Ectodermal cell (in vitro differentiated cells): ENCODE results near the gene OBSCN.

Experiments
- H3K27ac ChIP-seq: 2 replicates; pipeline ENCODE4 v1.7.0; 2013; ENCODE audit warnings: mild to moderate bottlenecking, low read depth, low read length; ENCODE audit not compliant: insufficient read depth, poor library complexity, severe bottlenecking
- H3K27me3 ChIP-seq: 2 replicates; pipeline ENCODE4 v1.7.0; 2013; ENCODE audit warnings: mild to moderate bottlenecking, low read length; ENCODE audit not compliant: insufficient read depth, control insufficient read depth, poor library complexity, severe bottlenecking
- H3K36me3 ChIP-seq: one replicate; pipeline ENCODE4 v1.7.0; 2013; ENCODE audit warnings: low read length; ENCODE audit not compliant: control insufficient read depth, insufficient read depth
- H3K4me1 ChIP-seq: one replicate; pipeline ENCODE4 v1.7.0; 2013; ENCODE audit warnings: low read length; ENCODE audit not compliant: control insufficient read depth, insufficient read depth
- H3K4me3 ChIP-seq: 2 replicates; pipeline ENCODE4 v1.7.0; 2013; ENCODE audit warnings: low read depth, low read length, control low read depth; ENCODE audit not compliant: insufficient read depth
- H3K9me3 ChIP-seq: 2 replicates; pipeline ENCODE4 v1.7.0; 2013; ENCODE audit warnings: mild to moderate bottlenecking, low read length, moderate library complexity; ENCODE audit not compliant: control insufficient read depth
- WGBS, 2 experiments: methylation state at CpG; one replicate each; pipeline ENCODE4 v1.1.7; 2013; ENCODE audit warnings: missing lambda C conversion rate in 2 of 2; 5-methylcytosine and 5-hydroxymethylcytosine counted together

Gene OBSCN

DNA sequence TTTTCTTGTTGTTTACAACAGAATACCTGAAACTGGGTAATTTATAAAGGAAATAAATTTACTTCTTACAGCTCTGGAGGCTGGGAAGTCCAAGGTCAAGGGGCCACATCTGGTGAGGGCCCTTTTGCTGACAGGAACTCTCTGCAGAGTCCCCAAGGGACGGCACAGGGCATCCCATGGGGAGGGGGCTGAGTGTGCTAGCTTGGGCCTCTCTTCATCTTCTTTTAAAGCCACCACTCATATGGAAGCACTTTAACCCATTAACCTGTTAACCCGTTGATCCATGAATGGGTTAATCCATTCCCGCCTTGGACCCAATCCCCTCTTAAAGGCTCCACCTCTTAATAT is 76.3 kb downstream of the OBSCN start:
- Histone ChIP-seq H3K27me3 (no peaks in the 10 kb centered on the region), H3K36me3 (no peaks in the 10 kb centered on the region), H3K4me1 (no peaks in the 10 kb centered on the region), H3K4me3 (no peak overlapping the region), H3K9me3 (no peaks in the 10 kb centered on the region), H3K27ac (no peak overlapping the region)
- 89 to 91% methylated on average over 3 of the region's 3 CpGs for WGBS, 2 experiments

DNA sequence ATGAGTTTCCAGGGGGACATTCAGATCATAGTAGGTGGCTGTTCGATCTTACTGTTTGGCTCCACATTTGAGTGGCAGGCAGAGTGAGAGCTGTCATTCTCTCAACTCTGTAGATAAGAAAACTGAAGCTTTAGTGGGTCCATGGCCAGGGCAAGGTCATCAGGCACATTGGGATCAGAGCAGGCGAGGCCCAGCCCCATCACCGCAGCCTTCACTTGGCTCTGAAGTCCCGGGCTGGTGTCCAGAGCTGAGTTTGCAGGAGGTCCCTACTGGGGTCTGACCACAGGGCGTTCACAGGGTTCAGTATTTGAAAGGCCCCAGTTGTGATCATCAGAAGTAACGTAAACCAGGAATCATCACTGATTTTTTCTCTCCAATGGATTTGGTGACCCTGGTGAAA is 76.7 kb downstream of the OBSCN start:
- 95 to 96% methylated on average over 6 of the region's 6 CpGs for WGBS, 2 experiments
- Histone ChIP-seq H3K36me3 (no peaks in the 10 kb centered on the region), H3K4me1 (no peaks in the 10 kb centered on the region), H3K4me3 (no peak overlapping the region), H3K9me3 (no peaks in the 10 kb centered on the region), H3K27me3 (no peaks in the 10 kb centered on the region), H3K27ac (no peak overlapping the region)

DNA sequence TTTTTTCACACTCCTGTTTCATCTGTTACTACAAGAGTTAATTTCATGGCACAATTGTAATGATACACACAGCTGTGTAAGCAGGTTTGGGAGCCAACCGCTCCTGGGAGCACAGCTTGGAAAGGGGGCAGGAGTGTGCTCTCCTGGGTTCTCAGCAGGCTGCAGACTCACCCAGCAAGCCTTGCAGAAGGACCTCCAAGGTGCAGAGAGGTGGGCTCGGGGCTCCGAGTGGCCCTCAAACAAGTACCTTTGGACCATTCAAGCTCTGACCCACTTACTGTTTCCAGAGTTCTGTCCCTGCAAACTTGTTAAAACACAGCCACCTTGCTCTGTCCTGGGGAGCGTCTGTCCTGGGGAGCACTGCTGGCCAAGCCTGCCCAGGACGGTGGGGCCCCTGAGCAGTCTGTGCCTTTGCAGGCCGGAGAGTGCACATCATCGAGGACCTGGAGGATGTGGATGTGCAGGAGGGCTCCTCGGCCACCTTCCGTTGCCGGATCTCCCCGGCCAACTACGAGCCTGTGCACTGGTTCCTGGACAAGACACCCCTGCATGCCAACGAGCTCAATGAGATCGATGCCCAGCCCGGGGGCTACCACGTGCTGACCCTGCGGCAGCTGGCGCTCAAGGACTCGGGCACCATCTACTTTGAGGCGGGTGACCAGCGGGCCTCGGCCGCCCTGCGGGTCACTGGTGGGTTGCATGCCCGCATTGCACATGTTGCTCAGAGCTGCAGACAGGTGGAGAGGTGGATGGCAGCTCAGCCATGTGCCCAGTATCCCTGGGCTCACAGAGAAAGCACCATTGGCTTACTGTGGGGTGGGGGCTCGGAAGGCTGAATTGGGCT is 78.0 kb downstream of the OBSCN start:
- H3K9me3 ChIP-seq: no peaks in the 10 kb centered on the region
- no peaks in the 10 kb centered on the region for H3K4me1 ChIP-seq
- 96% methylated on average over 26 of the region's 26 CpGs for WGBS, 2 experiments
- H3K36me3 ChIP-seq: no peaks in the 10 kb centered on the region
- no peak overlapping the region for H3K27ac ChIP-seq
- H3K4me3 ChIP-seq: no peak overlapping the region
- no peaks in the 10 kb centered on the region for H3K27me3 ChIP-seq

DNA sequence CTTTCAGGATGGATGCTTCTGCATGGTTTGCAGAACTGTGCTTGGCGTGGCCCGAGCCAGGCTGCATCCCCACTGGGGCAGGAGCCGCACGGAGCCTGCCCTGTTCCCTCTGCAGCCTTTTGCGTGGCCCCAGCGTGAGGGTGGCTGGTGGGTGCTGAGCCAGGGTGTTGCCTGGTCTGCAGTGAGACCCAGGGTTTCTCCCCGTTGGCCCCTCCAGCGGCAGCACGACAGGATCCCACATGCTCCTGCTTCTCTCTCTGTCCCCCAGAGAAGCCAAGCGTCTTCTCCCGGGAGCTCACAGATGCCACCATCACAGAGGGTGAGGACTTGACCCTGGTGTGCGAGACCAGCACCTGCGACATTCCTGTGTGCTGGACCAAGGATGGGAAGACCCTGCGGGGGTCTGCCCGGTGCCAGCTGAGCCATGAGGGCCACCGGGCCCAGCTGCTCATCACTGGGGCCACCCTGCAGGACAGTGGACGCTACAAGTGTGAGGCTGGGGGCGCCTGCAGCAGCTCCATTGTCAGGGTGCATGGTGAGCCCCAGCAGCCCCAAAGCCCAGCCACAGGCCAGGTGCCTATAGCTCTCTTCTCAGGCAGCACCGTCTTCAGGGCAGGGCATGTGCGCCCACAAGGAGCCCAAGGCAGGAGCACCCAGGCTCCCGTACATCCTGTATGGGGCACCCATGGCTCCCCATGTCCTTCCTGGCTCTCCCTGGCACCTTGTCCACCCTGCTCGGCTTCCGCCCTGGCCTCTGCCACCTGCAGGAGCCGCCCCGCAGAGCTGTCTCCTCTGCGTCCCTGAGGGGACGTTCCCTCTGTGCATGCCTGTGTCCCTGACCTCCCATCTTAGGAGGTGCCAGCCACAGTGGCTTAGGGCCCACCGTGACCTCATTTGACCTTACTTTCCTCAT is 78.9 kb downstream of the OBSCN start:
- Histone ChIP-seq H3K27me3 (no peaks in the 10 kb centered on the region), H3K36me3 (no peaks in the 10 kb centered on the region), H3K9me3 (no peaks in the 10 kb centered on the region), H3K4me1 (no peaks in the 10 kb centered on the region), H3K4me3 (no peak overlapping the region), H3K27ac (no peak overlapping the region)
- 95 to 96% methylated on average over 28 of the region's 28 CpGs for WGBS, 2 experiments

DNA sequence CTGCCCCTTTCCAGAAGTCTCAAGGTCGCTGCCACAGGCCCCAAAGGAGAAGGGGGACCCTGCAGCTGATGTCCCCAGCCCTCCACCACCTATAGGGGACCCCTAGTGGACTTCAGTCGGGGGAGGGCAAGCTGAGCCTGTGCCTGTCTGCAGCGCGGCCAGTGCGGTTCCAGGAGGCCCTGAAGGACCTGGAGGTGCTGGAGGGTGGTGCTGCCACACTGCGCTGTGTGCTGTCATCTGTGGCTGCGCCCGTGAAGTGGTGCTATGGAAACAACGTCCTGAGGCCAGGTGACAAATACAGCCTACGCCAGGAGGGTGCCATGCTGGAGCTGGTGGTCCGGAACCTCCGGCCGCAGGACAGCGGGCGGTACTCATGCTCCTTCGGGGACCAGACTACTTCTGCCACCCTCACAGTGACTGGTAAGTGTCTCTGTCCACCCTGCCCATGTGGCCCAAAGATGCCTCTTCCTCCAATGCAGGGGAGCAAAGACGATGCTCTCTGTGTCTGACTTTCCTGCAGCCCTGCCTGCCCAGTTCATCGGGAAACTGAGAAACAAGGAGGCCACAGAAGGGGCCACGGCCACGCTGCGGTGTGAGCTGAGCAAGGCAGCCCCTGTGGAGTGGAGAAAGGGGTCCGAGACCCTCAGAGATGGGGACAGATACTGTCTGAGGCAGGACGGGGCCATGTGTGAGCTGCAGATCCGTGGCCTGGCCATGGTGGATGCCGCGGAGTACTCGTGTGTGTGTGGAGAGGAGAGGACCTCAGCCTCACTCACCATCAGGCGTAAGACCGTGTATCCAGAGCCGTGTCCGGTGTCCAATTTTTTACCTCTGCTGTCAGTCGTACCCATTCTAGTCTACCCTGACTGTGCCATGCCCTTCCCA is 79.9 kb downstream of the OBSCN start:
- WGBS, 2 experiments: 95 to 96% methylated on average over 32 of the region's 32 CpGs
- H3K27ac ChIP-seq: no peak overlapping the region

DNA sequence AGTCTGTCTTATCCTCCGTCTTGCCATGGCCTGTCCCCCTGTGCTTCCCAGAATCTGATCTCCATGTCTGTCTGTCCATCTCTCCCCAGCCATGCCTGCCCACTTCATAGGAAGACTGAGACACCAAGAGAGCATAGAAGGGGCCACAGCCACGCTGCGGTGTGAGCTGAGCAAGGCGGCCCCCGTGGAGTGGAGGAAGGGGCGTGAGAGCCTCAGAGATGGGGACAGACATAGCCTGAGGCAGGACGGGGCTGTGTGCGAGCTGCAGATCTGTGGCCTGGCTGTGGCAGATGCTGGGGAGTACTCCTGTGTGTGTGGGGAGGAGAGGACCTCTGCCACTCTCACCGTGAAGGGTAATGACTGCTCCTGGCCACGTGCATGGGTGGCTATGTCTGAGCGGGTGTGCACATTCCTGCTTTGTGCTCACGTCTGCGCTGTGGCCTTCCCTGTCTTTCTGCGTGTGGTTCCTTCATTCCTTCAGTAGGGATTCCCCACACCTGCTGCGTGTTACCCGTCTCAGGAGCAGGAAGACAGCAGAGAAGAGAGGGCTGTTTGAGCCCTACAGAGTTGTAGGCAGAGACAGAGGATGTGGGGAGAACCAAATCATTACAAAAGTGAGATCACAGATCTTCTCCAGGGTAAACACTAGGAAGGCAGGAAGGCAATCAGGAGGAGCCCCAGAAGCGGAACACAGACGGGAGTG is 80.8 kb downstream of the OBSCN start:
- Histone ChIP-seq H3K36me3 (no peaks in the 10 kb centered on the region), H3K27me3 (no peaks in the 10 kb centered on the region), H3K9me3 (no peaks in the 10 kb centered on the region), H3K4me1 (no peaks in the 10 kb centered on the region), H3K27ac (no peak overlapping the region), H3K4me3 (no peak overlapping the region)
- WGBS, 2 experiments: 96% methylated on average over 18 of the region's 18 CpGs

More for the DNA sequence above, 79.9 kb downstream of the OBSCN start:
- Histone ChIP-seq H3K36me3 (no peaks in the 10 kb centered on the region), H3K9me3 (no peaks in the 10 kb centered on the region), H3K4me3 (no peak overlapping the region), H3K4me1 (no peaks in the 10 kb centered on the region), H3K27me3 (no peaks in the 10 kb centered on the region)

DNA sequence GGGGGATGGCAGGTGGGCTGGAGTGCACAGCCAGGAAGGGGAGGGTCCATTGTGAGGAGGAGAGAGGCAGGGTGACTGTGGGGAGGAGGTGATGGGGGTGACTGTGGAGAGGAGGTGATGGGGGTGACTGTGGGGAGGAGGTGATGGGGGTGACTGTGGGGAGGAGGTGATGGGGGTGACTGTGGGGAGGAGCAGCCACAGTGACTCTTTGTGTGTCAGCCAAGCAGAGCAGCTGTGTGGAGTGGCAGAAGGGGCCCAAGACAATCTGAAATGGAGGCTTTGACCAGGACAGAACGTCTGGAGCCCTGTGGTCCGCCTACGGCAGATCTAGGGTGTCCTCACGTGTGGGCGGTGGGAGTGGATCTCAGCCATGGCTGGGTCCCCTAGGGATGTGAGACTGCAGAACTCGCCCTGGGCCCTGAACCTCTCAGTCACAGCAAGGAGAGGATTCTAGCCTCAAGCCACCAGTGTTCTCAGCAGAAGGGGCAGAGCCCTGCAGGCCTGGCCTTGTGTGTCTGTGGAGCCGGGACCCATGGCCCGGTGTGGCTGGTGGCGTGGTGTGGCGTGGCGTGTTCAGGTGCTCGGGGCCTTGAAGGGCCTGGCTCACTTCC is 81.5 kb downstream of the OBSCN start:
- Histone ChIP-seq H3K27me3 (no peaks in the 10 kb centered on the region), H3K27ac (no peak overlapping the region), H3K4me1 (no peaks in the 10 kb centered on the region), H3K36me3 (no peaks in the 10 kb centered on the region), H3K9me3 (no peaks in the 10 kb centered on the region), H3K4me3 (no peak overlapping the region)
- 94 to 95% methylated on average over 12 of the region's 12 CpGs for WGBS, 2 experiments

DNA sequence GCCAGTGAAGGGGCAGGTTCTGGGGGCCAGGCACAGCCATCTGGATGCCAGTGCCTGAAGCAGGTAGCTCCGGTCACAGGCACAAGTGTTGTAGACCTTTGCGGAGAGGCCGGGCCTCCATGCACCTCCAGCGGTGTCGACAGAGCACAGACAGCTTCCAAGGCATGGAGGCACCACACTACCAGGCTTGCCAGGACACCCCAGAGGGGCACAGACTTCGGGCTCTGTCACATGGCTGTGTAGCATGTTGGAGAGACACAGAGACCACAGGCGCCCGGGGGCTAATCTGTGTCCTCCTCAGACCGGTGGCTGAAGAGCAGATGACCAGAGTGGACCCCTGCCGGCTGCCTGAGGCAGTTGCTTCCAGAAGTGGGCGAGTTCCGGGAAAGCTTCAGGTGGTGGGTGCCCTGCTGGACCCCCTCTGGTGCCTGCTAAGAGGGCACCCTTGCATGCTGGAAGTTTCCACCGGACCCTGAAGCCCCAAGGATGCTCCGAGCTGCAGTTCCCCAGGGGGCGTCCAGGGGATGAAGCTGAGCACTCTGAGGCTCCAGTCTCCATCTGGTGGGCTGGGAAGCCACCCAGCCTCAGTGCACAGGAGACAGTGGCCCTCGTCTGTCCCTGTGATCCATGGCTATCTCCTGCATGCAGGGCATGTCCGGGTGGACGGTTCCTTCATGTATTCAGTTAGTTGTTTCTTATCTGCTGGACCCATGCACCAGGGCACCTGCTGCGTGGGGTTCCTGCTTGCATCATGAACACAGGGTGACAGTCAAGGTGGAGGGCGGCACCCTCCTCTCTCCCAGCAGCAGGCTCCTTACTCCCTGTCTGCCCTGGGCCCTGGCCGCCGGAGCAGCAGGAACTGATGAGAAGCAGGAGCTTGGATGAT is 82.4 kb downstream of the OBSCN start:
- WGBS, 2 experiments: 94% methylated on average over 22 of the region's 22 CpGs
- peaks cover 7% of the 10 kb centered on the region for H3K36me3 ChIP-seq
- H3K4me1 ChIP-seq: no peaks in the 10 kb centered on the region
- H3K27ac ChIP-seq: no peak overlapping the region
- H3K4me3 ChIP-seq: no peak overlapping the region
- H3K9me3 ChIP-seq: no peaks in the 10 kb centered on the region
- H3K27me3 ChIP-seq: no peaks in the 10 kb centered on the region
